GM21360 (cell line): Measurements from ENCODE around the gene CRMP1.
"Not testable (repeated sequence)": the region's sequence is repeated elsewhere in the genome, so short reads cannot be mapped to it uniquely, and the experiment has no call there.

Experiments used
- ATAC-seq: cut with Tn5 transposase; IDR thresholded peaks from one replicate; pipeline ENCODE4 v1.9.1; 2021; ENCODE audit warnings: mild to moderate bottlenecking, moderate library complexity; ENCODE audit not compliant: unreplicated experiment

Gene CRMP1

GRCh38 chr4:5863461-5864113 lies 29.3 kb downstream of the CRMP1 start:
- ATAC-seq: no peak

GRCh38 chr4:5858020-5858769 lies 34.7 kb downstream of the CRMP1 start:
- no peak for ATAC-seq

- ATAC-seq: no peak
Measured at GRCh38 chr4:5857199-5857598, 35.7 kb downstream of the CRMP1 start.

GRCh38 chr4:5856362-5856761 lies 36.5 kb downstream of the CRMP1 start:
- not testable (repeated sequence) for ATAC-seq

GRCh38 chr4:5854929-5855328 lies 38.0 kb downstream of the CRMP1 start:
- no peak for ATAC-seq

GRCh38 chr4:5852523-5853202 lies 40.2 kb downstream of the CRMP1 start:
- no peak for ATAC-seq

GRCh38 chr4:5851637-5852301 lies 41.1 kb downstream of the CRMP1 start:
- no peak for ATAC-seq

GRCh38 chr4:5845035-5845905 lies 47.6 kb downstream of the CRMP1 start:
- no peak for ATAC-seq

GRCh38 chr4:5843573-5844530 lies 49.0 kb downstream of the CRMP1 start:
- ATAC-seq: no peak

- ATAC-seq: no peak
Measured at GRCh38 chr4:5842456-5842855, 50.4 kb downstream of the CRMP1 start.

GRCh38 chr4:5839751-5840674 lies 52.9 kb downstream of the CRMP1 start:
- no peak for ATAC-seq

GRCh38 chr4:5839332-5839731 lies 53.6 kb downstream of the CRMP1 start:
- no peak for ATAC-seq

GRCh38 chr4:5837483-5837882 lies 55.4 kb downstream of the CRMP1 start:
- ATAC-seq: not testable (repeated sequence)

GRCh38 chr4:5836943-5837342 lies 55.9 kb downstream of the CRMP1 start:
- no peak for ATAC-seq

- no peak for ATAC-seq
Measured at GRCh38 chr4:5828005-5828391, 64.9 kb downstream of the CRMP1 start.

GRCh38 chr4:5827108-5828004 lies 65.5 kb downstream of the CRMP1 start:
- ATAC-seq: no peak

- no peak for ATAC-seq
Measured at GRCh38 chr4:5826437-5827107, 66.3 kb downstream of the CRMP1 start.
